T-helper 1 cell treated with Interleukin-12 subunit alpha and Interleukin-12 subunit beta and Interleukin-4 antibody, amounts not matched to agents 30 μg/mL and 1 μg/mL, for 36 hours (primary cell): ENCODE results near the gene COL7A1.

ENCODE experiments used
- H3K27ac Mint-ChIP-seq: one replicate; pipeline ENCODE4 v1.8.0; 2021; ENCODE audit warnings: mild to moderate bottlenecking, mixed read lengths
- H3K27me3 Mint-ChIP-seq: one replicate; pipeline ENCODE4 v1.8.0; 2021; ENCODE audit warnings: low read depth, mixed read lengths
- H3K36me3 Mint-ChIP-seq: one replicate; pipeline ENCODE4 v1.8.0; 2021; ENCODE audit warnings: low read depth, mixed read lengths
- H3K4me1 Mint-ChIP-seq: one replicate; pipeline ENCODE4 v1.8.0; 2021; ENCODE audit warnings: low read depth, mixed read lengths
- H3K4me3 Mint-ChIP-seq: one replicate; pipeline ENCODE4 v1.8.0; 2021; ENCODE audit warnings: mild to moderate bottlenecking, moderate library complexity, mixed read lengths
- H3K9me3 Mint-ChIP-seq: one replicate; pipeline ENCODE4 v1.8.0; 2021; ENCODE audit warnings: mixed read lengths

COL7A1 gene

GRCh38 chr3:48599509-48600285, 4.6 kb upstream of the COL7A1 start:
- Mint-ChIP-seq H3K4me3 (no peak overlapping the region), H3K9me3 (no peaks in the 10 kb centered on the region), H3K4me1 (no peaks in the 10 kb centered on the region), H3K27ac (no peak overlapping the region), H3K36me3 (peaks cover 21% of the 10 kb centered on the region), H3K27me3 (peaks cover 6% of the 10 kb centered on the region)

- H3K4me1 Mint-ChIP-seq, result no peaks in the 10 kb centered on the region
- no peak overlapping the region for H3K4me3 Mint-ChIP-seq
- peaks cover 12% of the 10 kb centered on the region for H3K27me3 Mint-ChIP-seq
- no peak overlapping the region for H3K27ac Mint-ChIP-seq
- no peaks in the 10 kb centered on the region for H3K9me3 Mint-ChIP-seq
- peaks cover 16% of the 10 kb centered on the region for H3K36me3 Mint-ChIP-seq
Measured at GRCh38 chr3:48599077-48599501, 4.0 kb upstream of the COL7A1 start.

GRCh38 chr3:48598323-48599076, 3.4 kb upstream of the COL7A1 start:
- H3K4me1 Mint-ChIP-seq, result no peaks in the 10 kb centered on the region
- peaks cover 16% of the 10 kb centered on the region for H3K36me3 Mint-ChIP-seq
- peaks cover 13% of the 10 kb centered on the region for H3K27me3 Mint-ChIP-seq
- no peak overlapping the region for H3K4me3 Mint-ChIP-seq
- H3K27ac Mint-ChIP-seq, result no peak overlapping the region
- H3K9me3 Mint-ChIP-seq, result no peaks in the 10 kb centered on the region

GRCh38 chr3:48597408-48597800, 2.3 kb upstream of the COL7A1 start:
- H3K4me3 Mint-ChIP-seq, result no peak overlapping the region

DNA sequence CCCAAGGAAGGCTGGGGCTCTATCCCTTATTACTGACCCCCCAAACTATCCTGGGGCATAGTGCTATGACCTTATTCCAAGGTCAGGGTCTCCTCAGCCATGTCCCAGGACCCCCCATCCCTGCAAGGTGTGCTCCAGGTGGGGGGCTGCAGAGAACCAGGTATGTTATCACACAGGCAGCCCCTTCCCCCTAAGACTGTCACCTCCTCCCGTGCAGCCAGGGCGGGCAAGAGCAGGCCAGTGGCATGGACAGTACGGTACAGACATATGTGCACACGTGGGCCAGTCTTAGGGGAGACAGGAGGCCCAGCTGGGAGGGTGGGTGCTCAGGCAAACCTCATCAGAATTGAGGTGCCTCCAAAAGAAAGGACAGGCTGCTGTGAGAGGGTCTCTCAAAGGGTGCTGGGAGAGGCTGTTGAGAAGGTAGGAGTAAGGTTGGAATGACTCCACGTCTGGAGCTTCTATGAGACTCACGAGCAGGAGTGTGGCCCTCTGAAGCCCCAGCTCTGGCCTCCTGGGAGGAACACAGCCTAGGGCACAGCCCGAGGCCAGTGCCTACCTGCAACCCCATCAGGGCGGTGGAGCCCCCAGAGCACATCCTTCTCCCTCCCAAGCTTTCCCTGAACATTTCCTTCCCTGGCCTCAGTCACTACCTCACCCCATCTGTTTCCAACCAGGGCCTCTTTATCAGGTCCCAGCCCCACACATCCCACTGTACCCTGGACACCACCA, 1.7 kb upstream of the COL7A1 start:
- H3K27ac Mint-ChIP-seq, result no peak overlapping the region
- no peak overlapping the region for H3K4me3 Mint-ChIP-seq
- no peaks in the 10 kb centered on the region for H3K4me1 Mint-ChIP-seq
- no peaks in the 10 kb centered on the region for H3K9me3 Mint-ChIP-seq
- H3K36me3 Mint-ChIP-seq, result peaks cover 10% of the 10 kb centered on the region
- H3K27me3 Mint-ChIP-seq, result peaks cover 13% of the 10 kb centered on the region

More at GRCh38 chr3:48597408-48597800, 2.3 kb upstream of the COL7A1 start:
- Mint-ChIP-seq H3K4me1 (no peaks in the 10 kb centered on the region), H3K36me3 (peaks cover 10% of the 10 kb centered on the region), H3K9me3 (no peaks in the 10 kb centered on the region), H3K27ac (no peak overlapping the region), H3K27me3 (peaks cover 13% of the 10 kb centered on the region)

DNA sequence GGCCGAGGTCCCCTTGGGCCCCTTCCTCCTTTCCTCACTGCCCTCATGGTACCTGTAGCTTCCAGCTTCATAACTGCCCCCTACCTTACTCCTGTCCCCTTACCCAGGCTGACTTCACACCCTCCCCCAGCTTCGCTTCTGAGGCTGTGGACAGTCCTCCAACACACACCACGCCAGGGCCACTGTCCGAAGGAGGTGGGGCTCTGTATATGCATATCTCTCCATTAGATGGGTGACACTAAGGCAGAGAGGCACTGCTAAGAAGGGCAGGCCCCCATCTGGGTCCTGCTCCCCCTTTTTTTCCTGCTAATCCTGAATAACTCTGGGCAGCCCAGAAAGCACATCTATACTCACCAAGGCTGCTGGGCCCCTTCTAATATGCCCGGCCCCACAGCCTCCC, 1.0 kb upstream of the COL7A1 start:
- Mint-ChIP-seq H3K4me3 (no peak overlapping the region), H3K36me3 (peaks cover 10% of the 10 kb centered on the region), H3K4me1 (no peaks in the 10 kb centered on the region), H3K27ac (no peak overlapping the region), H3K9me3 (no peaks in the 10 kb centered on the region), H3K27me3 (peaks cover 14% of the 10 kb centered on the region)

- no peak overlapping the region for H3K4me3 Mint-ChIP-seq
Measured at GRCh38 chr3:48595526-48596121, 495 bp upstream of the COL7A1 start.

GRCh38 chr3:48594417-48595049, 596 bp downstream of the COL7A1 start:
- peaks cover 18% of the 10 kb centered on the region for H3K27me3 Mint-ChIP-seq
- H3K27ac Mint-ChIP-seq, result no peak overlapping the region
- H3K4me1 Mint-ChIP-seq, result no peaks in the 10 kb centered on the region
- H3K36me3 Mint-ChIP-seq, result peaks cover 2% of the 10 kb centered on the region
- H3K4me3 Mint-ChIP-seq, result no peak overlapping the region
- no peaks in the 10 kb centered on the region for H3K9me3 Mint-ChIP-seq

More at GRCh38 chr3:48595526-48596121, 495 bp upstream of the COL7A1 start:
- Mint-ChIP-seq H3K9me3 (no peaks in the 10 kb centered on the region), H3K4me1 (no peaks in the 10 kb centered on the region), H3K36me3 (peaks cover 7% of the 10 kb centered on the region), H3K27ac (no peak overlapping the region), H3K27me3 (peaks cover 18% of the 10 kb centered on the region)

DNA sequence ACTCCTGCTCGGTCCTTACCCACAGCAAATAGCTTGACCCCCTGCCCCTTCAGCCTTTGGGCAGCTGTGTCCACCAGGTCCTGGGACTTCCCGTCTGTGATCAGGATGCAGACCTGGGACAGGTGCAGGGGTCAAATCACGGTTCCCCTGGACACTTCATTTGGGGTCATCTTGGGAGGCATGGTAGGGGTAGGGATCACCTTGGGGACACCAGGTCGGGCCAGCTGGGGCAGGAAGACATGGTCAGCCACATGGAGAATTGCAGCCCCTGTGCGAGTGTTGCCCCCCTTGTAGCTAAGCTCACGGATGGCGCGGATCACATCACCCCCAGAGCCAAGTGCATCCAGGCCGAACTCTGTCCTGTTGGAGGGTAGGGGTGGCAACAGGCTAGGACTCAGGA, 1.8 kb downstream of the COL7A1 start:
- H3K36me3 Mint-ChIP-seq, result no peaks in the 10 kb centered on the region
- no peak overlapping the region for H3K4me3 Mint-ChIP-seq
- H3K27me3 Mint-ChIP-seq, result peaks cover 24% of the 10 kb centered on the region
- no peaks in the 10 kb centered on the region for H3K9me3 Mint-ChIP-seq
- no peak overlapping the region for H3K27ac Mint-ChIP-seq
- H3K4me1 Mint-ChIP-seq, result no peaks in the 10 kb centered on the region

GRCh38 chr3:48592519-48593087, 2.5 kb downstream of the COL7A1 start:
- H3K27me3 Mint-ChIP-seq, result peaks cover 24% of the 10 kb centered on the region
- H3K9me3 Mint-ChIP-seq, result no peaks in the 10 kb centered on the region
- H3K27ac Mint-ChIP-seq, result no peak overlapping the region
- H3K4me1 Mint-ChIP-seq, result no peaks in the 10 kb centered on the region
- no peaks in the 10 kb centered on the region for H3K36me3 Mint-ChIP-seq
- no peak overlapping the region for H3K4me3 Mint-ChIP-seq

- no peaks in the 10 kb centered on the region for H3K4me1 Mint-ChIP-seq
- no peaks in the 10 kb centered on the region for H3K9me3 Mint-ChIP-seq
- H3K27ac Mint-ChIP-seq, result no peak overlapping the region
- no peak overlapping the region for H3K4me3 Mint-ChIP-seq
- no peaks in the 10 kb centered on the region for H3K36me3 Mint-ChIP-seq
- H3K27me3 Mint-ChIP-seq, result peaks cover 24% of the 10 kb centered on the region
Measured at GRCh38 chr3:48591886-48592518, 3.1 kb downstream of the COL7A1 start.

GRCh38 chr3:48591436-48591835, 3.7 kb downstream of the COL7A1 start:
- H3K4me3 Mint-ChIP-seq, result no peak overlapping the region
- no peak overlapping the region for H3K27ac Mint-ChIP-seq
- peaks cover 24% of the 10 kb centered on the region for H3K27me3 Mint-ChIP-seq
- no peaks in the 10 kb centered on the region for H3K9me3 Mint-ChIP-seq
- H3K4me1 Mint-ChIP-seq, result no peaks in the 10 kb centered on the region
- no peaks in the 10 kb centered on the region for H3K36me3 Mint-ChIP-seq

DNA sequence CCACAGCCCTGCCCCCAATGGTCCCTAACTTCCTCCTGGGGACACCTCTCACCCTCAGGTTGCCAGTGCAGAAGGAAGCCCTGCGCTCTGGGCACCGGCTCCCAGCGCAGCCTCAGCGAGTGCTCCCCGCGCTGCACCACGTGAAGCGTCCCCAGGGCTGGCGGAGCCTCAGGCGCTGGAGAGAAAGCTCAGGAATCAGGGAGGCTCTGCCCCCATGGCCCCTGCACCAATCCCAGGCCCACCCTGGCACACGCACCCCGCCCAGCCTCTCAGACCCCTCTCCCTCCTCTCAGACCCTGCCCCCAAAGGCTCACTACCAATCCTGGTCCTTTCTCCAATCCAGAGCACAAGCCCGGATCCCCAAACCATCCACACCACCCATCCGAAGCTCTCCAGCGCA, 6.9 kb downstream of the COL7A1 start:
- Mint-ChIP-seq H3K9me3 (no peaks in the 10 kb centered on the region), H3K27ac (no peak overlapping the region), H3K4me3 (no peak overlapping the region), H3K36me3 (no peaks in the 10 kb centered on the region), H3K27me3 (peaks cover 11% of the 10 kb centered on the region), H3K4me1 (no peaks in the 10 kb centered on the region)
